Parathyroid adenoma (tissue), 2 donors: ENCODE measurements around the gene ATF7.

Source experiments
- H2AFZ ChIP-seq: fragments of 300-600 bp; sonication (generic); one replicate; pipeline ENCODE4 v1.7.0; 2017; ENCODE audit warnings: antibody characterized with exemption, mild to moderate bottlenecking
- H3K27ac ChIP-seq: fragments of 300-600 bp; sonication (generic); one replicate; pipeline ENCODE4 v1.7.0; 2017
- H3K27me3 ChIP-seq: fragments of 300-600 bp; sonication (generic); one replicate; pipeline ENCODE4 v1.7.0; 2017; ENCODE audit warnings: low read length; ENCODE audit not compliant: control insufficient read depth, insufficient read depth
- H3K36me3 ChIP-seq: fragments of 300-600 bp; sonication (generic); one replicate; pipeline ENCODE4 v1.7.0; 2017; ENCODE audit warnings: low read length; ENCODE audit not compliant: control insufficient read depth, insufficient read depth
- H3K4me1 ChIP-seq: fragments of 300-600 bp; sonication (generic); one replicate; pipeline ENCODE4 v1.7.0; 2017; ENCODE audit warnings: control low read depth
- H3K4me2 ChIP-seq: fragments of 300-600 bp; sonication (generic); one replicate; pipeline ENCODE4 v1.7.0; 2017; ENCODE audit warnings: low read length
- H3K4me3 ChIP-seq: fragments of 300-600 bp; sonication (generic); one replicate; pipeline ENCODE4 v1.7.0; 2017; ENCODE audit warnings: low read depth, low read length
- H3K79me2 ChIP-seq: fragments of 300-600 bp; sonication (generic); one replicate; pipeline ENCODE4 v1.7.0; 2017; ENCODE audit warnings: control low read depth
- H3K9ac ChIP-seq: fragments of 300-600 bp; sonication (generic); one replicate; pipeline ENCODE4 v1.7.0; 2017; ENCODE audit warnings: mild to moderate bottlenecking
- H3K9me3 ChIP-seq: fragments of 300-600 bp; sonication (generic); one replicate; pipeline ENCODE4 v1.7.0; 2017; ENCODE audit warnings: low read length; ENCODE audit not compliant: control insufficient read depth
- TF ChIP-seq, protein P1 (sequence below): fragments of 300-600 bp; sonication (generic); IDR thresholded peaks from one replicate; pipeline ENCODE4 v1.7.0; 2017; ENCODE audit warnings: antibody characterized with exemption, mild to moderate bottlenecking
- donor health status: primary hyperparathyroidism.

ATF7 gene

DNA sequence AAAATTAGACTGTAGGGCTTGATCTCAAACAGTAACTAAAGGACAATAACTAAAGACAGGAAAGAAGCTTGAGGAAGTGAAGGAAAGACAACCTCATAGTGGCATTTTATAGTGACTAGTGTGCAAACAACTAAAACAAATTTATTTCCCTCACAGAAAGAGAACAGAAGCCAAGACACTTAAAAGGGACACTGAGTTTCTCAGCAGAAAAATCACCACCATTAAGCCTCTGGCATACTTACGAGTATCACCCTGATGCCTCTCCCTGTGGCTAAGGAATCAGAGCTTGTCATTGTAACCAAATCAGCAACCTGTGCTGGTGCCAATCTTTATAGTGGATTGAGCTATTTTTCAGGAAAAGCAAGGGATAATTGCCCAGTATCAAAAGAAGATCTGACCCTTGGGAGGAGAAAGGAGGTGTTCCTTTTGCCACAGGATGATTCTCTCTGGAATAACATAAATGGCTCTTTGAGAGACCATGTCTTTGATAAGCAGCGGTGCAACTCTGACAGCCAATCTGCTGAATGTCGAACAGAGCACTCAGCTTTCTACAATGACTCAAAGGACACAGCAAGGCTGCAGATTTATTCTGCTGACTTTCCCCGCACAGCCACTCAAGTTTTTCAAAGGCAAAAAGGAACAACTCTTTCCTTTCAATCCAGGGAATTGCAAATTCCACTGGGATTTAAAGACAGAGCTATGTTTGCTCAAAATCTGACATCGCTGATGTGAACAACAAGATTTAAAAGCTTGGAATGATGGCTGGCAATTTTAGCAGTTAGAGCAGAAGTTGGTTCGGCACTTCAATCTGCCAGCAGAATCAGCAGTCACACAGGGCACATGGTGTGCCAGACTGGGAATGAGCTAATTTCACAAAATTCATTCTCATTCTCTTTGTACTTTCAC is 34.6 kb downstream of the ATF7 start:
- Histone ChIP-seq H3K9ac (no peak overlapping the region), H3K36me3 (no peaks in the 10 kb centered on the region), H3K27ac (no peak overlapping the region), H3K4me2 (no peak overlapping the region), H2AFZ (no peak overlapping the region), H3K4me1 (peaks cover 7% of the 10 kb centered on the region), H3K27me3 (no peaks in the 10 kb centered on the region), H3K79me2 (peaks cover 27% of the 10 kb centered on the region), H3K9me3 (no peaks in the 10 kb centered on the region), H3K4me3 (no peak overlapping the region)
- TF ChIP-seq, protein P1, sequence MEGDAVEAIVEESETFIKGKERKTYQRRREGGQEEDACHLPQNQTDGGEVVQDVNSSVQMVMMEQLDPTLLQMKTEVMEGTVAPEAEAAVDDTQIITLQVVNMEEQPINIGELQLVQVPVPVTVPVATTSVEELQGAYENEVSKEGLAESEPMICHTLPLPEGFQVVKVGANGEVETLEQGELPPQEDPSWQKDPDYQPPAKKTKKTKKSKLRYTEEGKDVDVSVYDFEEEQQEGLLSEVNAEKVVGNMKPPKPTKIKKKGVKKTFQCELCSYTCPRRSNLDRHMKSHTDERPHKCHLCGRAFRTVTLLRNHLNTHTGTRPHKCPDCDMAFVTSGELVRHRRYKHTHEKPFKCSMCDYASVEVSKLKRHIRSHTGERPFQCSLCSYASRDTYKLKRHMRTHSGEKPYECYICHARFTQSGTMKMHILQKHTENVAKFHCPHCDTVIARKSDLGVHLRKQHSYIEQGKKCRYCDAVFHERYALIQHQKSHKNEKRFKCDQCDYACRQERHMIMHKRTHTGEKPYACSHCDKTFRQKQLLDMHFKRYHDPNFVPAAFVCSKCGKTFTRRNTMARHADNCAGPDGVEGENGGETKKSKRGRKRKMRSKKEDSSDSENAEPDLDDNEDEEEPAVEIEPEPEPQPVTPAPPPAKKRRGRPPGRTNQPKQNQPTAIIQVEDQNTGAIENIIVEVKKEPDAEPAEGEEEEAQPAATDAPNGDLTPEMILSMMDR = no peak

DNA sequence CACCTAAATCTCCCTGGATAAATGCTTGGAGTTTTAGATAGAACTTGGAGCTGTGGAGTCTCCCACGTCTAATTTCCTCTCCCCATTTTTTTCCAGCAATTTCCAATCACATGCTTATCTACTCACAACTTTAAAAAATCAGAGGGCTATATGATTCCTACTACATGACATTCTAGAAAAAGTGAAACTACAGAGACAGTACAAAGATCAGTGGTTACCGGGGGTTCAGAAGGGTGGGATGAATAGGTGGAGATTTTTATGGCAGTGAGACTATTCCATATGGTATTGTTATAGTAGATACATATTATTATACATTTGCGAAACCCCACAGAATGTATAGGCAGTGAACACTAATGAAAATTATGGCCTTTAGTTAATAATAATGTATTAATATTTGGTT is 35.5 kb downstream of the ATF7 start:
- H3K79me2 ChIP-seq = peaks cover 23% of the 10 kb centered on the region
- TF ChIP-seq, protein P1 = no peak
- H3K36me3 ChIP-seq = no peaks in the 10 kb centered on the region
- H2AFZ ChIP-seq = no peak overlapping the region
- no peaks in the 10 kb centered on the region for H3K27me3 ChIP-seq
- H3K4me2 ChIP-seq = no peak overlapping the region
- H3K27ac ChIP-seq = no peak overlapping the region
- H3K9ac ChIP-seq = no peak overlapping the region
- H3K4me1 ChIP-seq = peaks cover 7% of the 10 kb centered on the region
- no peak overlapping the region for H3K4me3 ChIP-seq
- H3K9me3 ChIP-seq = no peaks in the 10 kb centered on the region

DNA sequence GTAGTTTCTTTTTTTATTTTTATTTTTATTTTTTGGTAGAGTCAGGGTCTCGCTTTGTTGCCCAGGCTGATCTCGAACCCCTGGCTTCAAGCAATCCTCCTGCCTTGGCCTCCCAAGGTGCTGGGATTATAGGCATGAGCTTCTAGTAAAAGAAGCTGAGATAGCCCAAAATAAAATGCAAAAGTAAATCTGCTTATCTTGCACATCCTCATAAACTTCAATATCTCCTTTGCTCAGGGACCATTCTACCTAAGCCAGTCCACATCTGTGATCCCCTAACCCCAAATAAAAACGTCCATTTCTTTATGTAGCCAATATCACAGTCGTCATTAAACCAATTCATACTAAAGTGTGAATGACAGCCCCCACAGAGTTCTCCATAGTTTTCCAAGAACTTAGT is 36.3 kb downstream of the ATF7 start:
- Histone ChIP-seq H3K9me3 (no peaks in the 10 kb centered on the region), H3K79me2 (peaks cover 23% of the 10 kb centered on the region), H2AFZ (no peak overlapping the region), H3K4me2 (no peak overlapping the region), H3K9ac (no peak overlapping the region), H3K36me3 (no peaks in the 10 kb centered on the region), H3K27me3 (no peaks in the 10 kb centered on the region), H3K27ac (no peak overlapping the region), H3K4me1 (peaks cover 7% of the 10 kb centered on the region), H3K4me3 (no peak overlapping the region)
- TF ChIP-seq, protein P1 = no peak

DNA sequence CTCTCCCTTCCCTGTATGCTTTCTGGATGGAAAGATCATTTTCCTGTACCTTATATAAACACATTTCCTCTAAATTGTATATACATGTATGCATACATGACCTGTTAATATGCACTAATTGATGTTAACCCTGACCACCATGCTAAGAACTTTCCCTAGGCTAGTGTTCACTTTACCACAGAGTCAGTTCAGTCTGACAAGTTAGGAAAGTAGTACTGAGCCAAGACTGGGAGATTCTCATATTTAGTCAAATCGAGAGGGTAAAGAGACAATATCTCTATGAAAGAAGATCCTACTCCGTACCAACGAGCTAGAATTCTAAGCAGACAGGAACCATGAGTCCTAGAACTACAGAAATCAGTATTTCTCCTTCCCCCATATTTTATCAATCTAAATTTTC is 36.8 kb downstream of the ATF7 start:
- no peaks in the 10 kb centered on the region for H3K27me3 ChIP-seq
- no peak overlapping the region for H3K4me3 ChIP-seq
- H3K79me2 ChIP-seq = peaks cover 28% of the 10 kb centered on the region
- peaks cover 7% of the 10 kb centered on the region for H3K4me1 ChIP-seq
- TF ChIP-seq, protein P1 = no peak
- H2AFZ ChIP-seq = no peak overlapping the region
- no peaks in the 10 kb centered on the region for H3K9me3 ChIP-seq
- H3K4me2 ChIP-seq = no peak overlapping the region
- H3K27ac ChIP-seq = no peak overlapping the region
- no peaks in the 10 kb centered on the region for H3K36me3 ChIP-seq
- H3K9ac ChIP-seq = no peak overlapping the region

DNA sequence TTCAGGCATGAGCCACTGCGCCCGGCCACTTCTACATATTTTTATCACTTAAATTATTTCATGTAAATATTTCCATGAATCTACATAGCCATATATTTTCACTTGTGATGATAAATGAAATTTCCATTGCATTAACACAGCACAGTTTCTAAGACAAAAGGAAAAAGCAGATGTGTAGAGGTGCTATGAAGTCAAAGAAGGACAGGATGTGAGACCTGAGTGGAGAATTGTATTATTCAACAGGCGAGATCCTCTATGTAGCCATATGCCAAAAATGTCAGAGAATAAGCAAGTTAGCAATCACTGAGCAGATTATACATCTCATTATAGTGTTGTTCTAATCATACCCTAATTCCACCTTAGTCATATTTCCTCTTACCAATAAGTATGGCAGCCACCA is 38.1 kb downstream of the ATF7 start:
- H3K36me3 ChIP-seq = no peaks in the 10 kb centered on the region
- peaks cover 7% of the 10 kb centered on the region for H3K4me1 ChIP-seq
- H3K9me3 ChIP-seq = no peaks in the 10 kb centered on the region
- H3K9ac ChIP-seq = no peak overlapping the region
- TF ChIP-seq, protein P1 = no peak
- H3K4me2 ChIP-seq = no peak overlapping the region
- H3K4me3 ChIP-seq = no peak overlapping the region
- no peak overlapping the region for H3K27ac ChIP-seq
- no peaks in the 10 kb centered on the region for H3K27me3 ChIP-seq
- H3K79me2 ChIP-seq = peaks cover 38% of the 10 kb centered on the region
- H2AFZ ChIP-seq = no peak overlapping the region
